ENCODE measurements around the gene MYL7.

- TF ChIP-seq CTCF (IDR thresholded peaks at IDR 0.05) (no peak), POLR2A (IDR thresholded peaks at IDR 0.05) (no peak)
These were observed 4.4 kb downstream of the MYL7 start for GRCh38 chr7:44136731-44137130.

Data from tibial nerve (tissue), 3 donors.